Cortex of kidney (tissue), 1 donor: ENCODE measurements around the gene MIEF2.

Source experiments
- DNase-seq: peaks from one replicate; lab custom pipeline; 2025; lab: John Stamatoyannopoulos, UW

MIEF2 gene

DNA sequence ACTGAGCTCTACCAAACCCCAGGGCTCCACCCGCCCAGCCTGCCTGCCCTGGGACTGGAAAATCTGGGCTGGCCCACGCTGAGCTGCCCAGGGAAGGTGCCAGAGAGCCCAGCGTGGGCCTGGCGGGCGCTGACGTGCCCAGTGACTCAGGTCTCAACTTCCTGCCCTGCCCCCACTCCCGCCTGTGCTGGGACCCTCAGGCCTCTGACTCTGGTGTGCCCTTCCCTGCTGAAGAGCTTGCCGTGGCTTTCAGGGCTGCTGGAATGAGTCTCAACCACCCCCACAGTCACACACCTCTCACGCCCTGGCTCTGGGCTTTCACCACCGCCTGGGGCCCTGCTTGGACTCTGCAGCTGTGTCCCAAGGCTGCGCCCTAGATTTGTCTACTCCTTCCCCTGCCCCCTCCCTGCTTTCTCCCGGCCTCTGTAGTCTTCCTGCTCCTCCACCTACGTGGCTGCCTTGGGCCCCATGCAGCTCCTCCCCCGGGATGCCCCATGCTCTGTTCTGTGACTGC, 24.7 kb upstream of the MIEF2 start:
- no peak for DNase-seq

DNA sequence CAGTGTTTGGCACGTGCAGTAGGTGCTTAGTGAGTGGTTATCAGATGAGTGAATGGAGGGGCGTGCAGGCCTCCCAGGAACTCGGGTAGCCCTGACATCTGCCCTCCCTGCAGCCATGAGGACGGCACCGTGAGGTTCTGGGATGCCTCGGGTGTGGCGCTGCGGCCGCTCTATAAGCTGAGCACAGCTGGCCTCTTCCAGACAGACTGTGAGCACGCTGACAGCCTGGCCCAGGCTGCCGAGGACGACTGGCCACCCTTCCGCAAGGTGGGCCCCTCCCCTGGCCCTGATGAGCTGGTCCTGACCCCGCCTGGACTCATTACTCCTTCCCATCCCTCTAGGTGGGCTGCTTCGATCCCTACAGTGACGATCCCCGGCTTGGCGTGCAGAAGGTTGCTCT, 24.0 kb upstream of the MIEF2 start:
- no peak for DNase-seq

DNA sequence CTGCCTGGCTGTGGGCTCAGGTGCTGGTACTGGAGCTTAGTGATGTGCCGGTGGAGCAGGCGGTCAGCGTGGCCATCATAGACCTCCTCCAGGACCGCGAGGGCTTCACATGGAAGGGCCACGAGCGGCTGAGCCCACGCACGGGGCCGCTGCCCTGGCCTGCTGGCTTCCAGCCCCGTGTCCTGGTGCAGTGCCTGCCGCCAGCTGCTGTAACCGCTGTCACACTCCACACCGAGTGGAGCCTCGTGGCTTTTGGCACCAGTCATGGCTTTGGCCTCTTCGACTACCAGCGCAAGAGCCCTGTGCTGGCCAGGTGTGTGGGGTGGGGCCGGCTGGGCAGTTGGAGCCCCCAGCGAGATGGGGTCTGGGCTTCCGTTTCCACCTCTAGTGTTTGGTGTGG, 23.0 kb upstream of the MIEF2 start:
- DNase-seq: no peak

DNA sequence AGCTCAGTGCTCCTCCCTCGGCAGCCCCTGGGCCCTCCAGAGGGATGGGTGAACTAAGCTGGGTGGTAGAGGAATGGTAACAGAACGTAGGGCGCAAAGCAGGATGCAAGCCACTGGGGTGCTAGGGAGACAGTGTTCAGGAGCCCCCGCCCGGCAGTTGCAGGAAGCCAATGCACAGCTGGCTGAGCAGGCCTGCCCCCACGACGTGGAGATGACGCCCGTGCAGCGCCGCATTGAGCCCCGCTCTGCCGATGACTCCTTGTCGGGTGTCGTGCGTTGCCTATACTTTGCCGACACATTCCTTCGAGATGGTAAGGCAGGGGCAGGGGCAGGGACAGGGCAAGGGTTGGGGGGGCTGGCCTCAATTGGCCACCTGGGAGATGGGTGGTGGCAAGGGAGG, 22.2 kb upstream of the MIEF2 start:
- no peak for DNase-seq

DNA sequence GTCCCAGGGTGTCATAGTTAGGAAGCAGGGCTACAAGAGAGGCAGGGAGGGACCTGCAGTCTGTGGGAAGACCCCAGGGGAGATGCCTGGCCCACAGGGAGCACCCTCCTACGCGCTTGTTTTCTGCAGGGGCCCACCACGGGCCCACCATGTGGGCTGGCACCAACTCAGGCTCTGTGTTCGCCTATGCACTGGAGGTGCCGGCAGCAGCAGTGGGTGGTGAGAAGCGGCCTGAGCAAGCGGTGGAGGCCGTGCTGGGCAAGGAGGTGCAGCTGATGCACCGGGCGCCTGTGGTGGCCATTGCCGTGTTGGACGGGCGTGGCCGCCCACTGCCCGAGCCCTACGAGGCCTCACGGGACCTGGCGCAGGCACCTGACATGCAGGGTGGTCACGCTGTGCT, 20.0 kb upstream of the MIEF2 start:
- DNase-seq: no peak

DNA sequence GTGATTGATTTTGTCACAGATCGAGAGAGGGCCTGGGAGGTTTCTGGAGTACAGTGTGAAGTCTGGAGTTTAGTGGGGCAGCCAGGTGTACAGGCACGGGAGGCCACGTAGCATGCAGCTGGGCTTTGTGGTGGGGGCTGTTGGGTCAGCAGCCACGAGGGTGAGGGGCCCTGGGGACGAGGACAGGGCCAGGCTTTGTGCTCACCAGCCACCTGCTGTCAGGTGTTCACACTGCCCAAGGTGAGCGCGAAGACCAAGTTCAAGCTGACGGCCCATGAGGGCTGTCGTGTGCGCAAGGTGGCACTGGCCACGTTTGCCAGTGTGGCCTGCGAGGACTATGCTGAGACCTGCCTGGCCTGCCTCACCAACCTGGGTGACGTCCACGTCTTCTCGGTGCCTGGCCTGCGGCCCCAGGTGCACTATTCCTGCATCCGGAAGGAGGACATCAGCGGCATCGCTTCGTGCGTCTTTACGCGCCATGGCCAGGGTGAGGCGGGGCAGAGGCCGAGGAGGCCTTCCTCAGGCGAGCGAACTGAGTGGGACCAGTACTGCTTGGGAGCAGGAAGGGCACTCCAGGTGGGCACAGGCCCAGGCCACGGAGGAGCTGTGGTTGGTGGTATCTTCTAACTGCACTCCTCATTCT, 19.1 kb upstream of the MIEF2 start:
- DNase-seq: no peak

DNA sequence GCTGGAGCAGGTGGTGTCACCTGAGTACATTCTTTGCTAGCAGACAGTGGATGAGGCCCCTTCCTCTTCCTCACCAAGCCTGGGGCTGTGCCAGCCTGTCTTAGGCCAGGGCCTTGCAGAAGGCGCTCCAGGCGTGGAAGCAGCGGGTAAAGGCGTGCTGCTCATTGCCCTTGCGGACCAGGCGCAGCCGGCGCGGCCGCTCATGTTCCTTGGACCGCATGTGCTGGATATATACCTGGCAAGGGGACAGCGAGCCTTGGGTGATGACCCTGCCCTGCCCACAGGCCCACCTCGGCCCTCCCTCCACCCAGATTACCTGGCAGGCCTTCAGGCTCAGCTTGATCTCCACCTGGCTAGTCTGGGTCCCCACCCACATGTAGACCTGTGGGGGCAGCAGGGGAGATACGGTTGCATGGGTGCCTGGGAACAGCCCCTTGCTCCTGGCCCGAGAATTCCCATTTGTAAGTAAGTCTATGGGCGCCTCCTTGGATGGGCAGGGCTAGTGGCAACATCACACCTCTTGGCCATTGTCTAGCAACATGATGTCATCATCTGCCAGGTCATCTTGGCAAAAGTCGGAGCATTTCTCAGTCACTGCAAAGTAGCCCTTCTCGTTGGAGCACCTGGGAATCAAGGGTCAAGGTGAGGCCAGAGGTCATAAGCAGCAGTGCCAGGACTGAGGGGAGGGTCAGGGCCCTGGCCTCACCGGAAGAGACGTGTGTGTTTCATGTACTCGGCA, 15.3 kb upstream of the MIEF2 start:
- DNase-seq: no peak

DNA sequence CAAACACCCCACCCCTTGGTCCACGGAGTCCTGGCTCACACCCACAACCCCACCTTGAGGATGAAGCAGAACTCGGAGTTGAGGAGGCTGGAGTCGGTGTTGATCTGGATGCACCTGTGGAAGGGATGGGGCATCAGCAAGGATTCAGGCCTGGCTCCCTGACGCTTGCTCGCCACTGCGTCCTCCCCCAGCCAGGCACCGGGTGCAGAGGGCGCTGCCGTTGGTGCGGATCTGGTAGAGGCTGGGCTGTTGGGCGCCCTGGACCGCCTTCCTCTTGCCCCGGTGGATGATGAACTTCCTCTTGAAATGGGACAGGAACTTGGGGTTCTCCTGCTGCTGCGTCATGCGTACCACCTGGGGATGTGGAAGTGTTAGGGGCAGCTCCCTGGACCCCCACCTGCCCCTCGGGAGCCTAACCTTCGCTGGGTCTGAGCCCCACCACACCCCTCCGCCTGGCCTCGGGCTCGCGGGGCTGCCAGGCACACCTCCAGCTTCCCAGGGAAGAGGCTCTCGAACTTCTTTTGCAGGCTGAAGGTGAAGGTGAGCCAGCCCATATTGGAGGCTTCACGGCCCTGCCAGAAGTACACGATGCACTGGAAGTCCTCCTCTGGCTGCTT, 14.2 kb upstream of the MIEF2 start:
- no peak for DNase-seq

DNA sequence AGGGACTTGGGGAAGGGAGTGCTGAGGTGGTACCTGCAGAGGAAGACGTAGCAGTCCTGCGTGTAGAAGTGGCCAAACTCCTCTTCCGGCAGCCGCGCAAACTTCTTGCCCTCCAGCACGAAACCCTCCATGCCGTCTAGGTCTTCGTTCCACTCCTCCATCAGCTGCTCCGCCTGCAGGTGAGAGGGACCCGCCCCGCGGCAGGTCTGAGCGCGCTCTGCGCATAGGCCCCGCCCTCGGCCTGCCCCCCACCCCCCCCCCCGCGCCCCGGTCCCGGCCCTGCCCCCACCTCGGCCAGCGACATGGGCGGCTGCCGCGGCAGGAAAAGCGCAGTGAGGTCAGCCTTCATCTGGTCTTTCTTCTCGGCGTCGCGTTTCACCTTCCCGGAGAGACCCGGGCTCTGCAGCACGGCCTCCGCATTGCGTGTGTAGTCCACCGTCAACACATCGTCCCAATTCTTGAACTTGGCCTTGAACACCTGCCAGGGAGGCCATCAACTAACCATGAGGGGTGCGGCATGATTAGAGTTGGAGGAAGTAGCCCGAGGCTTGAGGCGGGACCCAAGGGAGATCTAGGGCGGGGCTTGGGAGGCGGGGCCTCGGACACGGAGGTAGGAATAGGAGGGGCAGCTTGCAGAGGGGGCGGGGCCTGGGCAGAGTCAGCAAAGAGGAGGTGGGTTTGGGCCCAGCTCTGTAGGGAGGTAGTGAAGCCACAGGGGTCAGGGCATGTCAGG, 13.4 kb upstream of the MIEF2 start:
- DNase-seq: no peak

DNA sequence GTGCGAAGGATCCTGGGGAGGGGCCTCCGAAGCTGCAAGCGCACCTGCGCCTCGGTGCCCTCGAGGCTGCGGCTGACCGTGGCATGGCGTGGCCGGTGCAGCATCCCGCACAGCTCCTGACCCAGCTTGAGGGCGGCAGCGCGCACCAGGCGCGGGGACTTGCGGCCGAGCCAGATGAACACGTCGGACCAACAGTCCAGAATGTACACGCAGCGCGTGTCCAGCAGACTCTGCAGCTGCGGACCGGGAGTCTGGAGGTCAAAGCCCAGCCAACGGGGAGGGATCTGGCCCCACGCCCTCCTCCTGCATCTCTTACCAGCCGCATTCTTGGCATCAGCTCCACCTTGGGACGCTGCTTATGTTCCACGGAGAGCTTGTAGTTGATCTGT, 12.9 kb upstream of the MIEF2 start:
- DNase-seq: no peak

DNA sequence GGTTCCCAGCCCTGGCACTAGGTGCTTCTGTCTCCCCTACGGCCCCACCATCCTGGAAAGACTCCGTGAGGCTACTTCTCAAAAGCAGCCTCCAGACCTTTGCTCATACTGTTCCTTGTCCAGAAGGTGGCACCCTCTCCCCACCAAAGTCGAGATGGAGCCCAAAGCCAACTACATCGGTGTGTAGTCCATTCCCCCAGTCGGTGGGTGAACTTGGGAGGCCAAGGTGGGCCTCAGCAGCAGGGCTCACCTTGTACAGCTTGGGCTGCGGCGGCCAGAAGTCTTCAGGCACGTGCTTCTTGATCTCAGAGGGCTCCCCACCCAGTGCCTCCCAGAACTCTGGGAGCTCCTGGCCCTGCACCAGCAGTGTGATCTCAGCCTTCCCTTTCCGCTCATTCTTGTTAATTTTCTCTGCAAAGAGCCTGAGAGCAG, 12.1 kb upstream of the MIEF2 start:
- DNase-seq: no peak

DNA sequence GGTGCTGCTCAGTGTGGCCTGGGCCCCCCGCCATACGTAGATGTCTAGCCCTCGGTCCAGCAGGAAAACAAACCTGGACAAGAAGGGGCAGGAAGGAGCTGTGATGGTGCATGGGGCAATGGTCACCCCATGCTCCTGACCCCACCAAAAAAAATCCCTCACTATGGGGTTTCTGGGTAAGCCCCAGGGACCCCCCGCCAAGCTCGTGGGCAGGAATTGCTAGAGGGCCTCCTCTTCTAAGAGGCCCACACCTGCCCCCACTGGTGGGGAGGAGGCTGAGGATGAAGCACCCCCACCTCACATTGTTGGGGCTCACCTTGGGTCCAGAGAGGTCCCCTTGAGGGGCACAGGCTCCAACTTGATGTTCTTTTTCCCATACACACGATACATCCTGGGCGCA, 11.7 kb upstream of the MIEF2 start:
- no peak for DNase-seq

DNA sequence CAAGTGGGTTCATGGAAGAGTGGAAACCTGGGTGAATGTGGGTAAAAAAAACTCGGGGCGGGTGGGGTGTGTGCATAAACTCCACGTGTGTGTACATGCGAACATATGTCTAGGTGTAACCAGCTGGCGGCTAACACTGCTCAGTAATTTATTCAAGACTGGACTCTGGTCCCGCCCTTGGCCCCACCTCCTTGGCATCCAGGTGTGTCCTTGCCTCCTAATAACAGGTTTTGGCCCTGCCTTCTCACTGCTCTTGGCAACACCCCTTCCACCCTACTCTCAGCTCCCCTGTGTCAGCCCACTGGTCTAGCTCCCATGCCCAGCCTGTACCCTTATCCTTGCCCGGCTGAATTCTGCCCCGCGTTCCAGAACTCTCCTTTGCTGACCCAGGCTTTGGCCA, 10.2 kb upstream of the MIEF2 start:
- DNase-seq: no peak

DNA sequence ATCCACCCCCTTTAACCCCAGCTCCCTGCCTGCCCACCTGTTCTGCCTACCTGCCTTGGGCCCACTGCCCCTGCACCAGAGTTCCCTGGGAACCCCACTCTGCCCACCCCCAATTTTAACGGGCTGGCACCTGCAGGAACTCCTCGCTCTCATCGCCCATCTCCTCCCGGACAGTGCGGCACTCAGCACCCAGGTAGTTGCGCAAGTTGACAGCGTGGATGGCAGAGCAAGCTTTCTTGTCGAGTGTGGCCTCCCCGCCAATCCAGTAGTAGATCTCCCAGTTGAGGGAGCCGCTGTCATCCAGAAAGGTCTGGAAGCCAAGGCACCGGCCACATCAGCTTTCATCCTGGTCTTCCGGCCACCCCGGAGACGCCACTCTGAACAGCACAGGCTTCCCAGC, 9.8 kb upstream of the MIEF2 start:
- no peak for DNase-seq

DNA sequence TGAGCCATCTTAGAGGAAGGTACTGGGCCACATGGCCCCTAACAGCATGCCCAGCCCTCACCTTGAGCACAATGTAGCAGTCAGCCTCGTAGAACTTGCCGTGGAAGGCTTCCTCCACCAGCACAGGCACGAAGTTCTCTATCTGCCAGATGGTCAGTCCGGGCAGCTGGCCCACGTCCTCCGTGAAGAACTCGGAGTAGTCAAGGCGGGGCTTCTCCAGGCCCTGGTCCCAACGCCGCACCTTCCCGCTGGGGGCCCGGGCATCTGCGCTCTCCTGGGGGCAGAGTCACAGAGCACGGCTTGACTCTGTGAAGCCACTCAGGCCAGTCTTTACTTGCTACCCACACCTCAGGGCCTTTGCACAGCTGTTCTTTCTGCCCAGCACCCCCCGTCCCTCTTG, 9.3 kb upstream of the MIEF2 start:
- DNase-seq: no peak

DNA sequence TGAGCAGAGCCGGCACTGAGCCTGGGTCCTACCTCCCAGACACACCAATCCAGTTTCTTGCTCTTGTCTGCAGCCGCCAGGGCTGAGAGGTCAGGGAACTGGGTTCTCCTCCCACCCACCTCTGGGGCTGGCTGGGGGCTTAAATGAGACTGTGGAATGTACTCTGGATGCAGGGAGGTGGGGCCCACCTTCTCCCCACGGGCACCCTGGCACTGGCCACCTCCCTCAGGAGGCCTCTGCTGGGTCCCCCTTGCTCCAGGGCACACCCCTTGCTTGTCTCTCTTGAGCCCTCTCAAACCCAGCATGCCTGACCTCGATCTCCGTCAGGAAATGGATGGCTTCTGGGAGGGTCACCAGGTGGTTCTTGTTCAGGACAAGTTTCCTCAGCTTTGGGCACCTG, 8.3 kb upstream of the MIEF2 start:
- no peak for DNase-seq

DNA sequence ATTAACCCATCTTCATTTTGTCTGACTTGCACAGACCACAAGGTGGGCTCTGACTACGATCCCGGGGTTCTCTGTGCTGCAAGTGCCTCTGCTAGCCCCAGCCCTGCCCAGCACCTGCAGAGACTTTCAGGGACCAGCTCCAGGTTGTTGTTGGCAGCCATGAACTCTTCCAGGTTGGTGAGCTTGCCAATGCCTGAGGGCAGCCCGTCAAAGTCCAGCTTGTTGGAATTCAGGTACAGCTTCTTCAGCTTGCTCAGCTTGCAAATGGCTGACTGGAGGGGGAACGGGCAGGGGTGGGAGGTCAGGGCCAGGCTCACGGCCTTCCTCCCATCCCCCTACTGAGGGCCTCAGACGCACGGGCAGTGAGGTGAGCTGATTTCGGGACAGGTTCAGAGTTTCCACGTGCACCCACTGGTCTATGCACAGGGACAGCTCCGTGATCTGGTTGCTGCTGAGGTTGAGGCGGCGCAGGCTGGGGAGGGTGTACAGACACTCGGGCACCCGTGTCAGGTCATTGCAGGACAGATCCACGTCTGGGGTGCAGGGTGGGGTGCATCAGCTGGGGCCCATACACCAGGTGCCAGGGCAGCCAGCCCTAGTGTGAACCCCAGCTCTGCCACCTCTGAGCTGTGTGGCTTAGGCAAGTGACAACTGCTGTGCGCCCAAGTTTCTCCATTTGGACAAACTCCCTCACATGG, 7.1 kb upstream of the MIEF2 start:
- DNase-seq: no peak

DNA sequence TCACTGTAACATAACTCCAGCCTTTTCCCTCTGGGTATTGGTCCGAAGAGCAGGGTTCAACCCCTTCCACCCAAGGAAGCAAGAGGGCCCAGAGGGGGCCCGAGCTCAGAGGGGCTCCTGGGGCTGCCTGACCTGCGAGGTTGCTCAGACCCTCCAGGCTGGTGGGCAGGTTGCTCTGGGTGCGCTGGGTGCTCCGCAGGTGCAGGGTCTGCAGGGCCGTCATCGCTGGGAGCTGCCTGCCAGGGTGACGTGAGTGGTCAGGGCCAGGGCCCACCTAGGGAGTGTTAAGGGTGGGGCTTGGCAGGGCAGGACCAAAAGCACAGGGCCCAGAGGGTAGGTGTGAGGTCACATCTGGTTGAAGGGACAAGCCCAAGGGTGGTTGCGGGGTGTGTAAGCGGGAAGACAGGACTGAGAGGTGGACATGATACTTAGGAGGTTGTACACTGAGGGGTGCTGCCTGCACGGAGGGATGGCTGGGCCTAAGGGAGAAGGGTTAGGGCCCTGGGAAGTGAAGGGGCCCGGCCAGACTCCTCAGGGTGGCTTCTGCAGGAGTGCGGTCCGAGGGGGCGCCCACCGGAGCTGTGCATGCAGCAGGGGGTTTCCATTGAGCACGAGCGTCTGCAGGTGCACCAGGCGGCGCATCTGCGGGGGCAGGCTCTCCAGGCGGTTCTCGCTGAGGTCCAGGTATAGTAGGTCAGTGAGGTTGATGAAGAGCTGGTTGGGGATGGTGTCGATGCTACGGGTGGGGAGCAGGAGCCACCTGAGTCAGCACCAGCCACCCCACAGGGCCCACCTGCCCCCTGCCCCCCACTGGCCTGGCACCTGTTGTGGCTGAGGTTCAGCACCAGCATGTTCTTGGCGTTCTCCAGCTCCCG, 6.3 kb upstream of the MIEF2 start:
- no peak for DNase-seq

DNA sequence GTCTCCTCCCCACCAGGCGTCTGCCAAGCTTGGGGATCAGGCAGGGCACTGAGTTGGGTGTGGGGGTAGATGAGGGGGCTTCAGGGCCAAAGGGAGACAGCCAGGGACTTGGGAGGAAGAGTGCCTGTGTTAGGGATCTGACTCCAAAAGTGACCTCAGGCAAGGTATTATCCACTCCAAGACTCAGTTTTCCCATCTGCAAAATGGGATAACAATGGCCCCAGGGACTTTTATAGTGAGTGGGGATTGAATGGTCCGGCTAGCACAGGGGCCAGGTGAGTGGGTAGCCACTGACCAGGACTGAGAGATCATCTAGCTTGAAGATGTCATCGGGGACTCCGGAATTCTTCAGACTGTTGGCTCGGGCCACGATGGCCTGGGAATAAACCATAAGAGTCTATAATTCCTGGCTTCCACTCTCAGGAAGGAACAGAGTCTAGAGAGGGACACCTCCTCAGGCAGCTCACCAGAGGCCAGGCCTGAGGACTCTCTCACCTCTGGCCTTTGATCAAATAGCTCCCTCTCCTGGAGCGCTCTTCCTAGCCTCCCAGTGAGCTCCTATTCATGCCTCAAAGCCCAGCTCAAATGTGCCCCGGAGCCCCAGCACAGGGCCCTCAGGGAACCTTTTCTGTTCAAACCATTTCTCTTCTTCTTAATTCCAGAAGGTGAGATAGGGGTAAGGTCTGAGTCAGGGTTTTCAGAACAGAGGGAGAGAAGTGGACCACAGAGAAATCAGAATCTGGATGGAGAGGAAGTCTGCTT, 5.4 kb upstream of the MIEF2 start:
- DNase-seq: no peak

DNA sequence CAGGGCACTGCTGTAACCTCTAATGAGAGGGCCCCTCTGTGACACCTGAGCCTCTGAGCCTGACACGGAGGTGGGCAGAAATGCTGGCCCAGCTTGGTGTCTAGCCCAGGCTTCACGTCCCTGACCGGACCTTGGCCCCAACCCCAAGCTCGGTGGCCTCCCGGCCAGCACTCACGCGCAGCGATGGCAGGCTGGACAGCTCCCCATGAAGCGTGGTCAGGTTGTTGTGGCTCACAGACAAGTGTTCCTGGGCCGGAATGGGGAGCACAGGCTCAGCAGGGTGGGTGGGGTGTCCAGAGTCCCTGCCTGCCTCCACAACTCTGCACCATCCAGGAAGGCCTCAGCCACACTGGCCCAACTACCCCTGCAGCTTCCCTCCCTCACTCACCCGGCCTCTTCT, 4.1 kb upstream of the MIEF2 start:
- DNase-seq: no peak
